ENCODE measurements around the gene RDH13. TPM values are rescaled to one million over a fixed set of nuclear protein-coding genes. Genes with fewer than 3 reads are reported as not detected.

RDH13 gene
- total and polyA plus RNA-seq, 10 of the 15 experiments (the other 5 are each of a cell fraction or from before 2014, with no cell fraction given), result 1.3 to 11.6 (median 8.9) TPM

DNA sequence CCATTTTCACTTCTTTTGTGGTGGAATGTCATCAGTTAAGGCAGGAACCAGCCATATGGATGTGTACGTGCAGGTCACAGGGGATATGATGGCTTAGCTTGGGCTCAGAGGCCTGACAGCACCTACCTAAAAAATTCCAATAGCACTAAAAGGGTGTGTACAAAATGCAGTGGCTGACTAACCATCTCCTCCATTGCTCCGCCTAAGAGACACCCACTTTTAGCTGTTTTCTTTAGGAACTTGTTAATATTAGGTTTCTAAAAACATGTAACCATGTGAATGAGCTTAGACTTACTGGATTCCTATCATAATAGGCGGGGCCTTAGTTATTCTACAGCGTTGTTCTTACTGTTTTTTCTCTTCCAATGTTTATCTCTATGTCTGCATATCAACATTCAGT is 50.6 kb downstream of the RDH13 start:
- RAD21 ChIA-PET (ENCODE audit: unreplicated experiment), result no interaction called here
- DNase-seq (ENCODE audit: low read depth, low spot score) (no peak), ATAC-seq (no peak), FAIRE-seq (no peak)
- Histone ChIP-seq H3K27me3 (replicated peaks in 1 of 2; ENCODE audit: control insufficient read depth in 2 of 2, insufficient read depth in 2 of 2, low read length in 1 of 2) (no peaks in the 10 kb centered on the region), H3K4me1 (ENCODE audit: control insufficient read depth, insufficient read depth, low read length) (no peaks in the 10 kb centered on the region), H3K4me2 (ENCODE audit: control insufficient read depth, insufficient read depth) (no peak overlapping the region), H3K79me2 (ENCODE audit: control insufficient read depth, insufficient read depth, low read length) (no peaks in the 10 kb centered on the region), H3K27ac (ENCODE audit: control insufficient read depth, insufficient read depth) (no peak overlapping the region), H4K20me1 (ENCODE audit: control insufficient read depth, insufficient read depth) (no peaks in the 10 kb centered on the region), H2AFZ (ENCODE audit: control insufficient read depth, low read depth, low read length) (no peak overlapping the region), H3K4me3 (no peak overlapping the region), H3K36me3 (ENCODE audit: control insufficient read depth in 2 of 2, insufficient read depth in 2 of 2, low read length in 1 of 2) (no peaks in the 10 kb centered on the region), H3K9me3 (replicated peaks; ENCODE audit: control insufficient read depth, insufficient read depth, low read length) (no peaks in the 10 kb centered on the region), H3K9ac (ENCODE audit: control insufficient read depth, insufficient read depth, low read length) (no peak overlapping the region)
- CTCF ChIA-PET, result no interaction called here
- in situ Hi-C loops (cut with MboI), result no loop called here
- WGBS (ENCODE audit: insufficient coverage, insufficient replicate concordance, low lambda C conversion rate, missing lambda C conversion rate), result 40% methylated on average over 4 of the region's 4 CpGs
- POLR2A ChIA-PET, result no interaction called here
- BruUV-seq (replicated peaks), result no TSS peak
- intact Hi-C loops (cut with micrococcal nuclease; ENCODE audit: unreplicated experiment), result no loop called here
- SMC1A ChIA-PET (ENCODE audit: uncharacterized antibody, unreplicated experiment), result no interaction called here
- TF ChIP-seq ZZZ3 (IDR thresholded peaks at IDR 0.05; ENCODE audit: control insufficient read depth, insufficient read length, low read depth) (no peak), NR2C1 (IDR thresholded peaks at IDR 0.05) (no peak), BHLHE40 (IDR thresholded peaks at IDR 0.05; ENCODE audit: borderline replicate concordance in 1 of 2, low read depth in 2 of 2, low read length in 1 of 2) (no peak), ZNF207 (IDR thresholded peaks at IDR 0.05; ENCODE audit: borderline replicate concordance) (no peak), FOXK2 (IDR thresholded peaks at IDR 0.05) (no peak), GABPA (IDR thresholded peaks at IDR 0.05; ENCODE audit: low read depth) (no peak), HDGF (IDR thresholded peaks at IDR 0.05) (no peak), POU2F2 (IDR thresholded peaks at IDR 0.05; ENCODE audit: borderline replicate concordance, low read depth, low read length) (no peak), SREBF2 (IDR thresholded peaks at IDR 0.05; ENCODE audit: low read length) (no peak), SUPT20H (IDR thresholded peaks at IDR 0.05; ENCODE audit: borderline replicate concordance, control insufficient read depth, low read depth, low read length) (no peak), PAX8 (IDR thresholded peaks at IDR 0.05) (no peak), POLR2AphosphoS5 (IDR thresholded peaks at IDR 0.05; ENCODE audit: low read length) (no peak), ZNF274 (IDR thresholded peaks at IDR 0.05; ENCODE audit: insufficient read depth, insufficient read length) (no peak), IKZF1 (conservative IDR thresholded peaks at IDR 0.05) (no peak), EED (IDR thresholded peaks at IDR 0.05; ENCODE audit: low read depth) (no peak)
- TF ChIP-seq, protein P1, sequence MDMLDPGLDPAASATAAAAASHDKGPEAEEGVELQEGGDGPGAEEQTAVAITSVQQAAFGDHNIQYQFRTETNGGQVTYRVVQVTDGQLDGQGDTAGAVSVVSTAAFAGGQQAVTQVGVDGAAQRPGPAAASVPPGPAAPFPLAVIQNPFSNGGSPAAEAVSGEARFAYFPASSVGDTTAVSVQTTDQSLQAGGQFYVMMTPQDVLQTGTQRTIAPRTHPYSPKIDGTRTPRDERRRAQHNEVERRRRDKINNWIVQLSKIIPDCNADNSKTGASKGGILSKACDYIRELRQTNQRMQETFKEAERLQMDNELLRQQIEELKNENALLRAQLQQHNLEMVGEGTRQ (IDR thresholded peaks at IDR 0.05; ENCODE audit: borderline replicate concordance, low read depth, low read length), result no peak
- TF ChIP-seq, protein P2, sequence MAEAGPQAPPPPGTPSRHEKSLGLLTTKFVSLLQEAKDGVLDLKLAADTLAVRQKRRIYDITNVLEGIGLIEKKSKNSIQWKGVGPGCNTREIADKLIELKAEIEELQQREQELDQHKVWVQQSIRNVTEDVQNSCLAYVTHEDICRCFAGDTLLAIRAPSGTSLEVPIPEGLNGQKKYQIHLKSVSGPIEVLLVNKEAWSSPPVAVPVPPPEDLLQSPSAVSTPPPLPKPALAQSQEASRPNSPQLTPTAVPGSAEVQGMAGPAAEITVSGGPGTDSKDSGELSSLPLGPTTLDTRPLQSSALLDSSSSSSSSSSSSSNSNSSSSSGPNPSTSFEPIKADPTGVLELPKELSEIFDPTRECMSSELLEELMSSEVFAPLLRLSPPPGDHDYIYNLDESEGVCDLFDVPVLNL (IDR thresholded peaks at IDR 0.05; ENCODE audit: low read depth, low read length), result no peak
- TF ChIP-seq, protein P3, sequence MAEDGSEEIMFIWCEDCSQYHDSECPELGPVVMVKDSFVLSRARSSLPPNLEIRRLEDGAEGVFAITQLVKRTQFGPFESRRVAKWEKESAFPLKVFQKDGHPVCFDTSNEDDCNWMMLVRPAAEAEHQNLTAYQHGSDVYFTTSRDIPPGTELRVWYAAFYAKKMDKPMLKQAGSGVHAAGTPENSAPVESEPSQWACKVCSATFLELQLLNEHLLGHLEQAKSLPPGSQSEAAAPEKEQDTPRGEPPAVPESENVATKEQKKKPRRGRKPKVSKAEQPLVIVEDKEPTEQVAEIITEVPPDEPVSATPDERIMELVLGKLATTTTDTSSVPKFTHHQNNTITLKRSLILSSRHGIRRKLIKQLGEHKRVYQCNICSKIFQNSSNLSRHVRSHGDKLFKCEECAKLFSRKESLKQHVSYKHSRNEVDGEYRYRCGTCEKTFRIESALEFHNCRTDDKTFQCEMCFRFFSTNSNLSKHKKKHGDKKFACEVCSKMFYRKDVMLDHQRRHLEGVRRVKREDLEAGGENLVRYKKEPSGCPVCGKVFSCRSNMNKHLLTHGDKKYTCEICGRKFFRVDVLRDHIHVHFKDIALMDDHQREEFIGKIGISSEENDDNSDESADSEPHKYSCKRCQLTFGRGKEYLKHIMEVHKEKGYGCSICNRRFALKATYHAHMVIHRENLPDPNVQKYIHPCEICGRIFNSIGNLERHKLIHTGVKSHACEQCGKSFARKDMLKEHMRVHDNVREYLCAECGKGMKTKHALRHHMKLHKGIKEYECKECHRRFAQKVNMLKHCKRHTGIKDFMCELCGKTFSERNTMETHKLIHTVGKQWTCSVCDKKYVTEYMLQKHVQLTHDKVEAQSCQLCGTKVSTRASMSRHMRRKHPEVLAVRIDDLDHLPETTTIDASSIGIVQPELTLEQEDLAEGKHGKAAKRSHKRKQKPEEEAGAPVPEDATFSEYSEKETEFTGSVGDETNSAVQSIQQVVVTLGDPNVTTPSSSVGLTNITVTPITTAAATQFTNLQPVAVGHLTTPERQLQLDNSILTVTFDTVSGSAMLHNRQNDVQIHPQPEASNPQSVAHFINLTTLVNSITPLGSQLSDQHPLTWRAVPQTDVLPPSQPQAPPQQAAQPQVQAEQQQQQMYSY (CRISPR knock-in tag; IDR thresholded peaks at IDR 0.05), result no peak
- TF ChIP-seq, protein P4, sequence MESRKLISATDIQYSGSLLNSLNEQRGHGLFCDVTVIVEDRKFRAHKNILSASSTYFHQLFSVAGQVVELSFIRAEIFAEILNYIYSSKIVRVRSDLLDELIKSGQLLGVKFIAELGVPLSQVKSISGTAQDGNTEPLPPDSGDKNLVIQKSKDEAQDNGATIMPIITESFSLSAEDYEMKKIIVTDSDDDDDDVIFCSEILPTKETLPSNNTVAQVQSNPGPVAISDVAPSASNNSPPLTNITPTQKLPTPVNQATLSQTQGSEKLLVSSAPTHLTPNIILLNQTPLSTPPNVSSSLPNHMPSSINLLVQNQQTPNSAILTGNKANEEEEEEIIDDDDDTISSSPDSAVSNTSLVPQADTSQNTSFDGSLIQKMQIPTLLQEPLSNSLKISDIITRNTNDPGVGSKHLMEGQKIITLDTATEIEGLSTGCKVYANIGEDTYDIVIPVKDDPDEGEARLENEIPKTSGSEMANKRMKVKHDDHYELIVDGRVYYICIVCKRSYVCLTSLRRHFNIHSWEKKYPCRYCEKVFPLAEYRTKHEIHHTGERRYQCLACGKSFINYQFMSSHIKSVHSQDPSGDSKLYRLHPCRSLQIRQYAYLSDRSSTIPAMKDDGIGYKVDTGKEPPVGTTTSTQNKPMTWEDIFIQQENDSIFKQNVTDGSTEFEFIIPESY (IDR thresholded peaks at IDR 0.05), result no peak

All from GM12878 (cell line).